Ishikawa (cell line): ENCODE measurements around the gene KRTAP4-4.

Source experiments
- CEBPB ChIP-seq: IDR thresholded peaks from 2 replicates; pipeline ENCODE4 v1.6.1; 2012
- CREB1 ChIP-seq: IDR thresholded peaks from 2 replicates; pipeline ENCODE4 v1.6.1; 2012; ENCODE audit warnings: low read depth
- EGR1 ChIP-seq: IDR thresholded peaks from 2 replicates; pipeline ENCODE4 v1.6.1; 2012
- EP300 ChIP-seq: IDR thresholded peaks from 2 replicates; pipeline ENCODE4 v1.6.1; 2012; ENCODE audit warnings: borderline replicate concordance
- FOXM1 ChIP-seq: IDR thresholded peaks from 2 replicates; pipeline ENCODE4 v1.6.1; 2012; ENCODE audit warnings: low read depth, borderline replicate concordance
- MAX ChIP-seq: IDR thresholded peaks from 2 replicates; pipeline ENCODE4 v1.6.1; 2012
- NFIC ChIP-seq: IDR thresholded peaks from 2 replicates; pipeline ENCODE4 v1.6.1; 2012
- RAD21 ChIP-seq: IDR thresholded peaks from 2 replicates; pipeline ENCODE4 v1.6.1; 2012; ENCODE audit warnings: low read depth
- REST ChIP-seq: IDR thresholded peaks from 2 replicates; pipeline ENCODE4 v1.6.1; 2012; ENCODE audit warnings: low read depth, mild to moderate bottlenecking
- TAF1 ChIP-seq: IDR thresholded peaks from 2 replicates; pipeline ENCODE4 v1.6.1; 2012; ENCODE audit warnings: low read depth, mild to moderate bottlenecking
- TCF12 ChIP-seq: IDR thresholded peaks from 2 replicates; pipeline ENCODE4 v1.6.1; 2012; ENCODE audit warnings: low read depth
- TEAD4 ChIP-seq: IDR thresholded peaks from 2 replicates; pipeline ENCODE4 v1.6.1; 2012
- USF1 ChIP-seq: IDR thresholded peaks from 2 replicates; pipeline ENCODE4 v1.6.1; 2012
- YY1 ChIP-seq: IDR thresholded peaks from 2 replicates; pipeline ENCODE4 v1.6.1; 2012; ENCODE audit warnings: low read depth
- ZBTB7A ChIP-seq: IDR thresholded peaks from 2 replicates; pipeline ENCODE4 v1.6.1; 2012; ENCODE audit warnings: low read depth

KRTAP4-4 gene

GRCh38 chr17:41147531-41148204 is 12.9 kb downstream of the KRTAP4-4 start:
- TF ChIP-seq YY1 (no peak), ZBTB7A (no peak)

GRCh38 chr17:41145261-41145660 is 15.3 kb downstream of the KRTAP4-4 start:
- TF ChIP-seq YY1 = no peak
- TF ChIP-seq CREB1 = no peak
- TF ChIP-seq REST = no peak
- no peak for TF ChIP-seq EGR1
- TF ChIP-seq MAX = no peak
- TF ChIP-seq TCF12 = no peak
- no peak for TF ChIP-seq USF1
- no peak for TF ChIP-seq ZBTB7A
- TF ChIP-seq EP300 = no peak
- no peak for TF ChIP-seq RAD21
- TF ChIP-seq TAF1 = no peak
- no peak for TF ChIP-seq CEBPB
- TF ChIP-seq FOXM1 = no peak
- no peak for TF ChIP-seq TEAD4
- no peak for TF ChIP-seq NFIC

- TF ChIP-seq EP300 (no peak), REST (no peak), NFIC (no peak), USF1 (no peak), RAD21 (no peak), MAX (no peak), CEBPB (no peak), TCF12 (no peak), YY1 (no peak), EGR1 (no peak), CREB1 (no peak), ZBTB7A (no peak), FOXM1 (no peak), TEAD4 (no peak), TAF1 (no peak)
Observed at GRCh38 chr17:41144846-41145245, 15.7 kb downstream of the KRTAP4-4 start.

- TF ChIP-seq TCF12 = no peak
Observed at GRCh38 chr17:41141361-41141760, 19.2 kb downstream of the KRTAP4-4 start.

- TF ChIP-seq FOXM1 (no peak), MAX (no peak), ZBTB7A (no peak), TCF12 (no peak), TAF1 (no peak), NFIC (no peak), YY1 (no peak), CEBPB (no peak), USF1 (no peak), TEAD4 (no peak), RAD21 (no peak), EGR1 (no peak), CREB1 (no peak), REST (no peak), EP300 (no peak)
Observed at GRCh38 chr17:41140360-41141131, 20.0 kb downstream of the KRTAP4-4 start, which contains the start of gene KRTAP4-6. KRTAP4-6 (minus strand) TSS chr17:41140544; CDS start chr17:41140487, 57 bp downstream.
